Measurements from ENCODE around the gene RNU6-9.

RNU6-9 gene

DNA sequence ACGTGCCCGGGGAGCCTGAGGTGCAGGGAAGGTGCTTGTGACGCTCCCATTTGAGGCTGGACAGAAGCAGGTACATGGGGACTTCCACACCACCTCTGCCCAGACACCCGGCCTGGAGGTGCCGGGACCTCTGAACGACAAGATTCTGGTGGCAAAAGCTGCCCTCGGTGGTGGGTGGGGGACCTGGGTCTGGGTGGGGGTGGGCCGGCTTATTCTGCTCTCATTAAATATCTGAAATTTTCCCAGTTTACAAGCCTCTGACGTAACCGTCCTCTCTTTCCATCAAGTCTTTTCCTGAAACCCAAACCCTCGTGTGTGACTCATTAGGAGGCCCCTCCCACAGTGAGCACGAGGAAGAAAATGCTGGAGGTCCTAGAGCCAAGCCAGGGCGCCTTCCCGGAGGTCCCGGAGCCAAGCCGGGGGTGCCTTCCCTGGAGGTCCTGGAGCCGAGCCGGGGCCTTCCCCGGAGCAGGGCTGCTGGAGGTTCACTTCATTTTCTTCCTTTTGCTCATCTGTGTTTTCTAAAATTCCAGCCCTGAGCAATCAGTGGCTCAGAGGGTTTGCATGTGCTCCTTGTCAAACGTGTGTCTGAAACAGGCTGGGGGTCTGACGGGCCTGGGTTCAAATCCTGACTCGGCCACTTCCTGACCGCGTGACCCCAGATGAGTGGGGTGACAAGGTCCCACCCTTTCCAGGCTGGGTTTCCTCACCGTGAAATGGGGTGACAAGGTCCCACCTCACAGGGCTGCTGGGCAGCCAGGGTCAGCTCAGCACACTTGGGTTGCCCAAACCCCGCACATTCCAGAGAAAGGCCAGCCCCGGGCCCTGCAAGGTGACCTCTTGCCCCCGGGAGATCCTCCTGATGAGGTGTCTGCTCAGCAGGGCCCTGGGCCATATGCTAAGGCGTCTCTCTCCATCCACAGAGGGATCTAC lies 23.8 kb upstream of the RNU6-9 start:
- H3K9ac ChIP-seq (ENCODE audit: low read depth, low read length): no peak overlapping the region
- H3K27me3 ChIP-seq (ENCODE audit: insufficient read depth, low read length, poor library complexity): no peaks in the 10 kb centered on the region
- H3K27ac ChIP-seq (ENCODE audit: low read length): no peak overlapping the region
- H3K4me3 ChIP-seq (ENCODE audit: low read depth in 1 of 2, low read length in 2 of 2): no peak overlapping the region
- peaks cover 54% of the 10 kb centered on the region for H3K36me3 ChIP-seq (ENCODE audit: insufficient read depth, low read length)
- no peak for ATAC-seq (ENCODE audit: insufficient read depth, low read depth)
- H3K4me2 ChIP-seq (ENCODE audit: insufficient read depth, low read length): no peak overlapping the region
- H4K20me1 ChIP-seq (ENCODE audit: insufficient read depth, low read length): peaks cover 5% of the 10 kb centered on the region; the same call in 1 of the 2 replicates
- DNase-seq: no peak
- H3K9me3 ChIP-seq (ENCODE audit: insufficient read depth, low read length, severe bottlenecking): no peaks in the 10 kb centered on the region
- TF ChIP-seq EZH2 (IDR thresholded peaks at IDR 0.05; ENCODE audit: borderline replicate concordance, low read depth, low read length, severe bottlenecking) (no peak), CTCF (IDR thresholded peaks at IDR 0.05; ENCODE audit: borderline replicate concordance, extremely low read depth, low read length, poor library complexity, severe bottlenecking) (no peak)
- no peaks in the 10 kb centered on the region for H3K79me2 ChIP-seq (ENCODE audit: insufficient read depth, low read length)
- no peaks in the 10 kb centered on the region for H3K4me1 ChIP-seq (ENCODE audit: insufficient read depth, low read length)
- H2AFZ ChIP-seq (ENCODE audit: low read depth, low read length): no peak overlapping the region

DNA sequence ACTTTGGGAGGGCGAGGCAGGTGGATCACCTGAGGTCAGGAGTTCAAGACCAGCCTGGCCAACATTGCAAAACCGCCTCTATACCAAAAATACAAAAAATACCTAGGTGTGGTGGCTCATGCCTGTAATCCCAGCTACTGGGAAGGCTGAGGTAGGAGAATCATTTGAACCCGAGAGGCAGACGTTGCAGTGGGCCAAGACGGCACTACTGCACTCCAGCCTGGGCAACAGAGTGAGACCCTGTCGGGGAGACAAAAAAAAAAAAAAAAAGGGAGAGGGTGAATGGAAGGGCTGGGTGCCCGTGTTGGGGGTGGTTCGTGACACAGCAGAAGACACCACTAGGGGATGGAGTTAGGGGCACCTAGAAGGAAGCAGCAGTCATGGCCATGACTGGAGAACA lies 23.0 kb upstream of the RNU6-9 start:
- Histone ChIP-seq H3K27ac (ENCODE audit: low read length) (no peak overlapping the region), H3K4me1 (ENCODE audit: insufficient read depth, low read length) (no peaks in the 10 kb centered on the region), H3K9ac (ENCODE audit: low read depth, low read length) (no peak overlapping the region), H3K36me3 (ENCODE audit: insufficient read depth, low read length) (peaks cover 58% of the 10 kb centered on the region), H3K4me2 (ENCODE audit: insufficient read depth, low read length) (no peak overlapping the region), H3K4me3 (ENCODE audit: low read depth in 1 of 2, low read length in 2 of 2) (no peak overlapping the region), H3K27me3 (ENCODE audit: insufficient read depth, low read length, poor library complexity) (no peaks in the 10 kb centered on the region), H4K20me1 (ENCODE audit: insufficient read depth, low read length) (peaks cover 5% of the 10 kb centered on the region; the same call in 1 of the 2 replicates), H2AFZ (ENCODE audit: low read depth, low read length) (no peak overlapping the region), H3K79me2 (ENCODE audit: insufficient read depth, low read length) (no peaks in the 10 kb centered on the region), H3K9me3 (ENCODE audit: insufficient read depth, low read length, severe bottlenecking) (no peaks in the 10 kb centered on the region)
- no peak for ATAC-seq (ENCODE audit: insufficient read depth, low read depth)
- TF ChIP-seq EZH2 (IDR thresholded peaks at IDR 0.05; ENCODE audit: borderline replicate concordance, low read depth, low read length, severe bottlenecking): no peak
- no peak for TF ChIP-seq CTCF (IDR thresholded peaks at IDR 0.05; ENCODE audit: borderline replicate concordance, extremely low read depth, low read length, poor library complexity, severe bottlenecking)
- no peak for DNase-seq

DNA sequence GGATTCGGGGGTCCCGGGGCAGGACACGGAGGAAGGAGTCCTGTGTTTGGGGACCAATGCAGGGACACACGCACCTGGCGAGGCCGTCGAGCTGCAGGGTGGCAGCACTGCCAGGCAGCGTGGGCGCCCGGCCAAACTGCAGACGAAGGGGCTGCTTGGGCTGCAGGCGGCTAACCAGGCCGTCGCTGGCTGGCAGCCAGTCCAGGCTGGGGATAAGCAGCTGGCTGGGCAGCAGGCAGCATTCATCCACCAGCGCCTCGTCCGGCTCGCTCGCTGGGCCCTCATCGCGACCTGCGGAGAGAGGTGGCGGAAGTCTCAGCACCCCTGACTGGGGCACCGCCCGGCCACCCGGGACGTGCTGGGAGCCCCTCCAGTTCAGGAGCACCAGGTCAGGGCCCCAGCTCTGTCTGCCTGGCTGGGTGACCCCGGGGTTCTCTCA lies 22.3 kb upstream of the RNU6-9 start:
- no peaks in the 10 kb centered on the region for H3K79me2 ChIP-seq (ENCODE audit: insufficient read depth, low read length)
- peaks cover 64% of the 10 kb centered on the region for H3K36me3 ChIP-seq (ENCODE audit: insufficient read depth, low read length)
- no peak for DNase-seq
- H3K9me3 ChIP-seq (ENCODE audit: insufficient read depth, low read length, severe bottlenecking): no peaks in the 10 kb centered on the region
- ATAC-seq (ENCODE audit: insufficient read depth, low read depth): no peak
- peaks cover 5% of the 10 kb centered on the region; the same call in 1 of the 2 replicates for H4K20me1 ChIP-seq (ENCODE audit: insufficient read depth, low read length)
- H3K4me3 ChIP-seq (ENCODE audit: low read depth in 1 of 2, low read length in 2 of 2): no peak overlapping the region
- H2AFZ ChIP-seq (ENCODE audit: low read depth, low read length): no peak overlapping the region
- no peak overlapping the region for H3K27ac ChIP-seq (ENCODE audit: low read length)
- no peak overlapping the region for H3K9ac ChIP-seq (ENCODE audit: low read depth, low read length)
- TF ChIP-seq CTCF (IDR thresholded peaks at IDR 0.05; ENCODE audit: borderline replicate concordance, extremely low read depth, low read length, poor library complexity, severe bottlenecking) (no peak), EZH2 (IDR thresholded peaks at IDR 0.05; ENCODE audit: borderline replicate concordance, low read depth, low read length, severe bottlenecking) (no peak)
- H3K4me1 ChIP-seq (ENCODE audit: insufficient read depth, low read length): no peaks in the 10 kb centered on the region
- no peaks in the 10 kb centered on the region for H3K27me3 ChIP-seq (ENCODE audit: insufficient read depth, low read length, poor library complexity)
- no peak overlapping the region for H3K4me2 ChIP-seq (ENCODE audit: insufficient read depth, low read length)

All from DND-41 (cell line).